Measurements from ENCODE around the gene SPATA18. TPM values are rescaled to one million over a fixed set of nuclear protein-coding genes. Genes with fewer than 3 reads are reported as not detected.
"Not testable (repeated sequence)": the region's sequence is repeated elsewhere in the genome, so short reads cannot be mapped to it uniquely, and the experiment has no call there.

SPATA18 gene
- total and polyA plus RNA-seq, 7 experiments from 2014 or later: 0.34 TPM; not detected in 6

- Histone ChIP-seq H3K36me3 (ENCODE audit: control insufficient read depth in 2 of 3, insufficient read depth in 3 of 3, low read length in 3 of 3) (no peaks in the 10 kb centered on the region), H3K9me3 (ENCODE audit: control insufficient read depth in 2 of 3, low read length in 3 of 3) (no peaks in the 10 kb centered on the region), H3K27ac (ENCODE audit: low read depth, low read length) (no peak overlapping the region), H3K4me1 (ENCODE audit: control insufficient read depth in 2 of 2, insufficient read depth in 2 of 2, low read length in 2 of 2) (no peaks in the 10 kb centered on the region), H3K27me3 (ENCODE audit: control insufficient read depth in 2 of 2, insufficient read depth in 2 of 2, low read length in 2 of 2) (peaks cover 0 to 3% of the 10 kb centered on the region in 2 donors), H3K4me3 (ENCODE audit: low read length) (no peak overlapping the region)
- ChIA-PET POLR2A (no interaction called here), CTCF (no interaction called here)
- DNase-seq: no peak
- no peak overlapping the region for H3K27ac Mint-ChIP-seq
- intact Hi-C loops (cut with micrococcal nuclease): no loop called here
- H3K4me3 Mint-ChIP-seq: no peak overlapping the region
- no peaks in the 10 kb centered on the region for H3K4me1 Mint-ChIP-seq
- ATAC-seq: no peak
- peaks cover 10 to 57% (median 37%) of the 10 kb centered on the region in 5 donors for H3K27me3 Mint-ChIP-seq
- peaks cover 0 to 5% (median 3%) of the 10 kb centered on the region in 5 donors for H3K36me3 Mint-ChIP-seq
- H3K9me3 Mint-ChIP-seq: peaks cover 0 to 8% (median 2%) of the 10 kb centered on the region in 11 donors
Measured at GRCh38 chr4:52069571-52069970, 18.5 kb downstream of the SPATA18 start.

DNA sequence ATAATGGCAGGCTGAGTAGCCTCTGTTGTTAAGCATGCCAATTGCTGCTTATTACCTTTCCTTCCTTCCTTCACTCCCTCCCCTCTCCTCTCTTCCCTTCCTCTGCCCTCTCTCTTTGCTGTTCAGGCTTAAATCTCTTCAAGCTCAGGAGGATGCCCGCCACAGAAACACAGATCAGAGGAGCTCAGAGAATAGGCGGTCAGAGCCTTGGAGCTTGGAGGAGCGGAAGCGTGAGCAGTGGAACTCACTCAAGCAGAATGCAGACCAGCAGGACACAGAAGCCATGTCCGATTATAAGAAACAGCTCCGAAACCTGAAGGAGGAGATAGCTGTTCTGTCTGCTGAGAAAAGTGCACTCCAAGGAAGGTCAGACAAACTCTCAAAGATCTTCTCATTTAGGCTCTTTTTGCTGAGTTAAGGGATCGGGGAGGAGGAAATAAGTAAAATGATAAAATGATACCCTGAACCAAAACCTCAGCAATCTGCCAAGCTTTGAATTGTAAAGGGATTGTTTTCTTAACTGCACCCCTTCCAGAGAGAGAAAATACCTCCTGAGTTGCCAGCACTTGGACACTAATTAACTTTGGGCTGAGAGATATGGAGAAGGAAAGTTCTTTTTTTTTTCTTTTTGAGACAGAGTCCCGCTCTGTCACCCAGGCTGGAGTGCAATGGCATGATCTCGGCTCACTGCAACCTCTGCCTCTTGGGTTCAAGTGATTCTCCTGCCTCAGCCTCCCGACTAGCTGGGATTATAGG is 20.9 kb downstream of the SPATA18 start:
- H3K27me3 Mint-ChIP-seq: peaks cover 24 to 62% (median 48%) of the 10 kb centered on the region in 5 donors
- Histone ChIP-seq H3K27me3 (ENCODE audit: control insufficient read depth in 2 of 2, insufficient read depth in 2 of 2, low read length in 2 of 2) (peaks cover 0 to 3% of the 10 kb centered on the region in 2 donors), H3K27ac (ENCODE audit: low read depth, low read length) (no peak overlapping the region), H3K4me1 (ENCODE audit: control insufficient read depth in 2 of 2, insufficient read depth in 2 of 2, low read length in 2 of 2) (no peaks in the 10 kb centered on the region), H3K9me3 (ENCODE audit: control insufficient read depth in 2 of 3, low read length in 3 of 3) (no peaks in the 10 kb centered on the region), H3K36me3 (ENCODE audit: control insufficient read depth in 2 of 3, insufficient read depth in 3 of 3, low read length in 3 of 3) (no peaks in the 10 kb centered on the region), H3K4me3 (ENCODE audit: low read length) (no peak overlapping the region)
- intact Hi-C loops (cut with micrococcal nuclease): no loop called here
- ATAC-seq: no peak
- POLR2A ChIA-PET: no interaction called here
- DNase-seq: no peak
- H3K4me1 Mint-ChIP-seq: no peaks in the 10 kb centered on the region
- CTCF ChIA-PET: interaction anchor here (0.6 kb wide), 1 partner anchor 12 kb away, joined by 4 read pairs; no protein-coding TSS in a partner anchor
- H3K9me3 Mint-ChIP-seq: peaks cover 0 to 10% (median 2%) of the 10 kb centered on the region in 11 donors
- H3K27ac Mint-ChIP-seq: no peak overlapping the region
- no peak overlapping the region for H3K4me3 Mint-ChIP-seq
- peaks cover 0 to 5% (median 3%) of the 10 kb centered on the region in 5 donors for H3K36me3 Mint-ChIP-seq

DNA sequence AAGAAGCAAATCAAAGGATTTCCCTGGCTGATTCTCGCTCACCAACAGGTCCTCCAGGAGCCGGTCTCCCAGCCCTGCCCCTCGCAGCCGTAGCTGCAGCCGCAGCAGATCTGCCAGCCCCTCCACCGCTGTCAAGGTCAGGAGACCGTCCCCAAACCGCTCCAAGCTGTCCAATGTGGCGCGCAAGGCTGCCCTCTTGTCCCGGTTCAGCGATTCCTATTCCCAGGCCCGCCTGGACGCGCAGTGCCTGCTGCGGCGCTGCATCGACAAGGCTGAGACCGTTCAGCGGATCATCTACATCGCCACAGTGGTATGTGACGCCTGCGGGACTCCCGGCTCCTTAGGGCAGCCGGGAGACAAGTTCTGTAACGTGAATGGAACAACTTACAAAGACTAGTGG is 25.6 kb downstream of the SPATA18 start:
- Histone ChIP-seq H3K36me3 (ENCODE audit: control insufficient read depth in 2 of 3, insufficient read depth in 3 of 3, low read length in 3 of 3) (no peaks in the 10 kb centered on the region), H3K4me3 (ENCODE audit: low read length) (no peak overlapping the region), H3K27me3 (ENCODE audit: control insufficient read depth in 2 of 2, insufficient read depth in 2 of 2, low read length in 2 of 2) (peaks cover 0 to 3% of the 10 kb centered on the region in 2 donors), H3K4me1 (ENCODE audit: control insufficient read depth in 2 of 2, insufficient read depth in 2 of 2, low read length in 2 of 2) (no peaks in the 10 kb centered on the region), H3K27ac (ENCODE audit: low read depth, low read length) (no peak overlapping the region), H3K9me3 (ENCODE audit: control insufficient read depth in 2 of 3, low read length in 3 of 3) (no peaks in the 10 kb centered on the region)
- Mint-ChIP-seq H3K36me3 (no peaks in the 10 kb centered on the region), H3K9me3 (peaks cover 0 to 5% (median 0%) of the 10 kb centered on the region in 11 donors), H3K27me3 (peaks cover 27 to 62% (median 48%) of the 10 kb centered on the region in 5 donors), H3K27ac (no peak overlapping the region), H3K4me3 (no peak overlapping the region), H3K4me1 (no peaks in the 10 kb centered on the region)
- no peak for DNase-seq
- no peak for ATAC-seq
- ChIA-PET CTCF (no interaction called here), POLR2A (no interaction called here)
- intact Hi-C loops (cut with micrococcal nuclease): no loop called here

DNA sequence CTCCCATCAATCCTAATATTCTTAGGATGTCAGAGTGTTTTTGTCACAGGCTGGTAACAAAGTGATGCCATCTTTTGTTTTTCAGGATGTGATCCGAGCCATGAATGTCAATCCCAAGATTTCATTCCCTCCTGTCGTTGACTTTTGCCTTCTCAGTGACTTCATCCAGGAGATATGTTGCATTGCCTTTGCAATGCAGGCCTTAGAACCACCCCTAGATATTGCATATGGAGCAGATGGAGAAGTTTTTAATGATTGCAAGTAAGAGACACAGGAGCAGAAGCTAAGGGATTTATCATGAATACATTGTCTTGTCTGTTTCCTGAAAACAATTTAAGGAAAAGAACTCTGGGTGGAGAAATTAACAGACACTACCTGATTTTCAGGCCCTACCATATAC is 28.6 kb downstream of the SPATA18 start:
- no peaks in the 10 kb centered on the region for H3K36me3 ChIP-seq (ENCODE audit: control insufficient read depth in 2 of 3, insufficient read depth in 3 of 3, low read length in 3 of 3)
- Mint-ChIP-seq H3K27ac (no peak overlapping the region), H3K36me3 (no peaks in the 10 kb centered on the region), H3K9me3 (peaks cover 0 to 5% (median 0%) of the 10 kb centered on the region in 11 donors), H3K27me3 (peaks cover 31 to 67% (median 40%) of the 10 kb centered on the region in 5 donors), H3K4me1 (no peaks in the 10 kb centered on the region), H3K4me3 (no peak overlapping the region)
- H3K4me3 ChIP-seq (ENCODE audit: low read length): no peak overlapping the region
- ChIA-PET CTCF (no interaction called here), POLR2A (no interaction called here)
- no peaks in the 10 kb centered on the region for H3K27me3 ChIP-seq (ENCODE audit: control insufficient read depth in 2 of 2, insufficient read depth in 2 of 2, low read length in 2 of 2)
- H3K4me1 ChIP-seq (ENCODE audit: control insufficient read depth in 2 of 2, insufficient read depth in 2 of 2, low read length in 2 of 2): no peaks in the 10 kb centered on the region
- H3K27ac ChIP-seq (ENCODE audit: low read depth, low read length): no peak overlapping the region
- ATAC-seq (no peak), DNase-seq (no peak)
- intact Hi-C loops (cut with micrococcal nuclease): loop anchor here in 1 of 2 donors (10.0 kb wide), 1 partner anchor 1725 kb away; no protein-coding TSS in a partner anchor
- no peaks in the 10 kb centered on the region for H3K9me3 ChIP-seq (ENCODE audit: control insufficient read depth in 2 of 3, low read length in 3 of 3)

GRCh38 chr4:52081216-52081615 is 30.1 kb downstream of the SPATA18 start:
- peaks cover 0 to under 1% (median 0%) of the 10 kb centered on the region in 11 donors for H3K9me3 Mint-ChIP-seq
- ATAC-seq: no peak
- H3K27ac Mint-ChIP-seq: no peak overlapping the region
- Histone ChIP-seq H3K4me1 (ENCODE audit: control insufficient read depth in 2 of 2, insufficient read depth in 2 of 2, low read length in 2 of 2) (no peaks in the 10 kb centered on the region), H3K27me3 (ENCODE audit: control insufficient read depth in 2 of 2, insufficient read depth in 2 of 2, low read length in 2 of 2) (no peaks in the 10 kb centered on the region), H3K27ac (ENCODE audit: low read depth, low read length) (no peak overlapping the region), H3K36me3 (ENCODE audit: control insufficient read depth in 2 of 3, insufficient read depth in 3 of 3, low read length in 3 of 3) (no peaks in the 10 kb centered on the region), H3K9me3 (ENCODE audit: control insufficient read depth in 2 of 3, low read length in 3 of 3) (no peaks in the 10 kb centered on the region), H3K4me3 (ENCODE audit: low read length) (no peak overlapping the region)
- intact Hi-C loops (cut with micrococcal nuclease): loop anchor here in 1 of 2 donors (10.0 kb wide), 1 partner anchor 1724 kb away; no protein-coding TSS in a partner anchor
- POLR2A ChIA-PET: no interaction called here
- no peak for DNase-seq
- no peaks in the 10 kb centered on the region for H3K36me3 Mint-ChIP-seq
- no peak overlapping the region for H3K4me3 Mint-ChIP-seq
- CTCF ChIA-PET: no interaction called here
- H3K27me3 Mint-ChIP-seq: peaks cover 20 to 55% (median 34%) of the 10 kb centered on the region in 5 donors
- no peaks in the 10 kb centered on the region for H3K4me1 Mint-ChIP-seq

- H3K27ac Mint-ChIP-seq: peak overlapping the region in 1 of 9 donors; percentile 33
- POLR2A ChIA-PET; H3K27ac ChIP-seq (ENCODE audit: low read depth, low read length); H3K4me1 ChIP-seq (ENCODE audit: control insufficient read depth in 2 of 2, insufficient read depth in 2 of 2, low read length in 2 of 2); H3K4me3 Mint-ChIP-seq; ATAC-seq; CTCF ChIA-PET; H3K4me1 Mint-ChIP-seq; H3K9me3 ChIP-seq (ENCODE audit: control insufficient read depth in 2 of 3, low read length in 3 of 3); DNase-seq; H3K4me3 ChIP-seq (ENCODE audit: low read length); H3K27me3 ChIP-seq (ENCODE audit: control insufficient read depth in 2 of 2, insufficient read depth in 2 of 2, low read length in 2 of 2); H3K36me3 Mint-ChIP-seq; H3K36me3 ChIP-seq (ENCODE audit: control insufficient read depth in 2 of 3, insufficient read depth in 3 of 3, low read length in 3 of 3): not testable (repeated sequence)
- H3K9me3 Mint-ChIP-seq: peaks cover 0 to 14% (median 3%) of the 10 kb centered on the region in 11 donors
- H3K27me3 Mint-ChIP-seq: peaks cover 0 to 44% (median 17%) of the 10 kb centered on the region in 5 donors
- intact Hi-C loops (cut with micrococcal nuclease): loop anchor here in 1 of 2 donors (10.0 kb wide), 1 partner anchor 1718 kb away; no protein-coding TSS in a partner anchor
Measured at GRCh38 chr4:52086425-52086824, 35.3 kb downstream of the SPATA18 start.

- no peak overlapping the region for H3K27ac Mint-ChIP-seq
- no peaks in the 10 kb centered on the region for H3K4me1 ChIP-seq (ENCODE audit: control insufficient read depth in 2 of 2, insufficient read depth in 2 of 2, low read length in 2 of 2)
- no peaks in the 10 kb centered on the region for H3K36me3 ChIP-seq (ENCODE audit: control insufficient read depth in 2 of 3, insufficient read depth in 3 of 3, low read length in 3 of 3)
- no peak for ATAC-seq
- H3K9me3 Mint-ChIP-seq: peaks cover 0 to 12% (median 3%) of the 10 kb centered on the region in 11 donors
- H3K27ac ChIP-seq (ENCODE audit: low read depth, low read length): no peak overlapping the region
- H3K4me1 Mint-ChIP-seq: no peaks in the 10 kb centered on the region
- CTCF ChIA-PET: no interaction called here
- H3K9me3 ChIP-seq (ENCODE audit: control insufficient read depth in 2 of 3, low read length in 3 of 3): no peaks in the 10 kb centered on the region
- POLR2A ChIA-PET: no interaction called here
- DNase-seq: no peak
- H3K27me3 ChIP-seq (ENCODE audit: control insufficient read depth in 2 of 2, insufficient read depth in 2 of 2, low read length in 2 of 2): no peaks in the 10 kb centered on the region
- H3K4me3 Mint-ChIP-seq: no peak overlapping the region
- no peak overlapping the region for H3K4me3 ChIP-seq (ENCODE audit: low read length)
- no peaks in the 10 kb centered on the region for H3K36me3 Mint-ChIP-seq
- H3K27me3 Mint-ChIP-seq: peaks cover 0 to 34% (median 16%) of the 10 kb centered on the region in 5 donors
- intact Hi-C loops (cut with micrococcal nuclease): no loop called here
Measured at GRCh38 chr4:52091801-52092200, 40.7 kb downstream of the SPATA18 start.
